Hematopoietic multipotent progenitor cell treated with erythropoietin and hydrocortisone succinate and interleukin-3 and kit ligand, for 8 days (in vitro differentiated cells): ENCODE results near the gene ASL.
"Not testable (repeated sequence)": the region's sequence is repeated elsewhere in the genome, so short reads cannot be mapped to it uniquely, and the experiment has no call there.

Source experiments
- DNase-seq: peaks from one replicate; pipeline ENCODE4 v3.0.0-alpha.2; 2015

Gene ASL

DNA sequence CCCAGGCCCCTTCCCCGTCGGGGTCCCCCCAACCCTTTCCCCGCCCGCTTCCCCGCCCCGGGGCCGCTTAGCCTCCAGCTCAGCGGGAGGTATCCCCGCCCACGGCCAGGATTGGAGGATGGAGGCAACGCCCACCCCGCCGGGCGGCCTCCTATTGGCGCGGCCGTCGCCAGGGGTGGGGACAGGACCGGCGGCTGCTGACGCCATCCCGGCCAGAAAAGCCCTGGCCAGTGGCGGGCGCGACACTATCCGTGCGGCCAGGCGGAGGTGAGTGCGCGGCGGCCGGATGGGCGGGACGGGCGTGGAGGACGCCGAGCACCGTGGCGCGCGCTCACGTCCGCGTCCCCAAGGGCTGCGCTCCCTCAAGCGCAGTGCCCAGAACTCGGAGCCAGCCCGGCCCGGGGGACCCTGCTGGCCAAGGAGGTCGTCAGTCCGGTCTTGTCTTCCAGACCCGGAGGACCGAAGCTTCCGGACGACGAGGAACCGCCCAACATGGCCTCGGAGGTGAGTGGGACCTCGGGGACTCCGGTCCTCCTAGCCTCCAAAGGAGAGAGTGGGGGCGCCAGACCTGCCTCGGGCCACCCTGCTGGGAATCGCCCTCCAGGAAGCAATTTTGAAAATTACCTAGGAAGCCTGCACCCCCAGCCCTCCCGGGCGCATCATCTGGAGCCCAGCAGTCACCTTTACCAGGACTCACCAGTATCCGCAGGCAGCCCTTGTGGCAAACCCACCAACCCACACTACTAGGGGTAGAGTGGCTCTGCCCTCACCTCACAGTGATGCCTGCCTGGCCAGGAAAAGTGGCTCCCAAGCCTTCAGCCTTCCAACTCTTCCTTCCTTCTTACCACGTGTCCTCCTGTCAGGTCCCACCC lies at the start of gene ASL:
Gene ASL (plus strand): TSS at position 230 of the 872 bp plus-strand sequence. CDS start 263 bp downstream, at position 493.
- peak; percentile 92 for DNase-seq

DNA sequence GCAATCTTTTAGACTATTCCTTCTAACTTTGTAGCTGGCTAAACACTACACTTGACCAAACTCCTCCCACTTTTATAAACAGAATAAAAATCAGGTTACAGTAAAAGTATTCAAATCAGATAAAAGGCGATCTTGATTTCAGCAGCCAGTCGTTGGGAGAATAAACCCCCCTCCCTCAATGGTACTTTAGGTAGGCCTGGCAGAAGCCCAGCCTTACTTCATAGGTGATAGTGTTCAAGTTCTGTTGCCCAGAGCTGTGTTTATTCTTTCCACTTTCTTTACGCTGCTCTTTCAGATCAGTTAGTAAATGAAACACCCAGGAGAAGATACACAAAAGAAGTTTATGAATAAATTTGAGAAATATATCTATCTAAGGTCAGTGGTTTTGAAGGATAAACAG lies 47.3 kb upstream of the ASL start:
- DNase-seq = not testable (repeated sequence)

DNA sequence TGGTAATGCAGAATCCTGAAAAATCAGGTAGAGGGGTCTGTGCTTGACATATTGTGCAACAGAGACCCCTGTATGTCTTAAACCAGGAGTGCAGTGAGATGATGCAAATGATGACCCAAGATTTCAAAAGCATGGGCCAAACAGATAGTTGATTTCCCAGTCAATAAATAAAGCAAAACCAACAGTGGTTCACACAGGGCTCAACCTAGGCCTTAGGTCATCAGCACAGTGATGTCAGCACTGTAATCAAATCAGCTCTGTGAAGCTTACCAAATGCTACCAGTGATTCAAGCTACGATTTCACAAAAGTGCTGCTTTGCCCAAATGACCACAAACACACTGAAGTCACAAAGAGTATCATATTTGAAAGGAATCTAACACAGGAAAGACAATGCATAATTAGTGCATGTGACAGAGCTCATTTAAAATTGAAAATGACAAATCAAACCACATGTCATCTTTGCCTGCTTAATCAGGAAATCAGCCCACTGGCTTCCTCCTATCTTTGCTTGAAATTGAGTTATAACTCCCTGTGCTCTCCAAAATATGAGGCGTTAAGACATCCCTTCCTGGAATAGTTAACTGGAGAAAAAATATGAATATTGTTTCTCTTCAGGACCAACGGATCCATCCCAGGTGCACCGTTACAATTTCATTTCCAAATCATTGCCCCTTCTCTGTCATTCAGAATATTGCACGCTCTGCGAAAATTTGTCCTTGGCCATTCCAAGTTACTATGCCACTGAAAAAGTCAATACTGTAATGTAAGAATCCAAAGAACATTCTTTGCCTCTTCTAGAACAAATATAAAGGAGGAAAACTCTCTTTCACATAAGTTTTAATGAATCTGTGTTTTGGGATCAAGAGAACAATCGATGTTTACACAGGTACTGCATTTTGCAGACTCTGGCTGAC lies 41.9 kb upstream of the ASL start:
- DNase-seq = no peak

- not testable (repeated sequence) for DNase-seq
Observed at GRCh38 chr7:66034436-66035010, 41.1 kb upstream of the ASL start.

DNA sequence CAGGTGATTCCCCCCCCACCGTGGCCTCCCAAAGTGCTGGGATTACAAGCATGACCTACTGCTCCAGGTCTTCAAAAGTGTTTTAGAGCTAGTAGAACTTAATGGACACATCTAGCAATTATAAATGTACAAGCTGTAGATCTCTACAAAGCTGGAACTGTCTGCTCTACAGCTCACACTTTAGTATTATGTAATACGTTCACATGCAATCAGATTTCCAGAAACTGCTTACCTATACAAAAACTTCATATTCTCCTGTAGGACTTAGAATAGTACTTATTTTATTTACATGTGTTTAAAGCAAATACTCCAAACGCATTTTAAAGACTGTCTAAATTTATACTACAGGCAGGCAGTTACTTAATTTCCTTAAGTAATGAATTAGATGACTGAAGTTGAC lies 39.2 kb upstream of the ASL start:
- no peak for DNase-seq

GRCh38 chr7:66036788-66037187 lies 38.8 kb upstream of the ASL start:
- no peak for DNase-seq

DNA sequence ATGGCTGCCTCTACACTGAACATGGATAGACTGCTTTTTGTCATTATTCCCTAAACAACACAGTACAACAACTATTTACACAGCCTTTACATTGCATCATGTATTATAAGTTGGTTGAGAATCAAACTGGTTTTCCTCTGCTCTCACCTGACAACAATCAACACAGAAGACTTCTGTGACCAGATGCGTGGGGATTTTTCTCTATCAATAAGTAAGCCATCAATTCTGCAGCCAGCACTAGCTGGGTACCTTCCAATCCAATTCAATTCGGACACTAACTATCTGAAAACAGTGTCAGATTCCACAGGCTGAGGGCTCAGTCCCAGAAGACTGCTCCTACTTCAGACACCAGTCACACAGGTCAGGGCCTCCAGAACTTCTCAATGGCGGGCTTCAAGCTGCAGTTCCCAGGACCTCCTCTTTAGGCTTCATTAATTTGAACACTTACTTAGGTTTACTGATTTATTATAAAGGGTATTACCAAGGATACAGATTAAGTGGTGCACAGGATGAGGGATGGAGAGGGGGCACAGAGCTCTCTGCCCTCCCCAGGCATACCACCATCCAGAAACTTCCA lies 36.4 kb upstream of the ASL start:
- no peak for DNase-seq

GRCh38 chr7:66043681-66044497 lies 31.7 kb upstream of the ASL start:
- peak; percentile 33 for DNase-seq

- DNase-seq = not testable (repeated sequence)
Observed at GRCh38 chr7:66044498-66044854, 31.1 kb upstream of the ASL start.

GRCh38 chr7:66047426-66047825 lies 28.2 kb upstream of the ASL start:
- DNase-seq = no peak

DNA sequence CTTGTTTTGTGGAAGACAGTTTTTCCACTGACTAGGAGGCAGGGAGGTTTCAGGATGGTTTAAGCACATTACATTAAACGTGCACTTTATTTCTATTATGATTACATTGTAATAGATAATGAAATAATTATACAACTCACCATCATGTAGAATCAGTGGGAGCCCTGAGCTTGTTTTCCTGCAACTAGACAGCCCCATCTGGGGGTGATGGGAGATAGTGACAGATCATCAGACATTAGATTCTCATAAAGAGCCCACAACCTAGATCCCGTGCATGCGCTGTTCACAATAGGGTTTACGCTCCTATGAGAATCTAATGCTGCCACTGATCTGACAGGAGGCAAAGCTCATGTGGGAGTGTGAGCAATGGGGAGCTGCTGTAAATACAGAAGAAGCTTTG lies 25.7 kb upstream of the ASL start:
- DNase-seq = not testable (repeated sequence)

DNA sequence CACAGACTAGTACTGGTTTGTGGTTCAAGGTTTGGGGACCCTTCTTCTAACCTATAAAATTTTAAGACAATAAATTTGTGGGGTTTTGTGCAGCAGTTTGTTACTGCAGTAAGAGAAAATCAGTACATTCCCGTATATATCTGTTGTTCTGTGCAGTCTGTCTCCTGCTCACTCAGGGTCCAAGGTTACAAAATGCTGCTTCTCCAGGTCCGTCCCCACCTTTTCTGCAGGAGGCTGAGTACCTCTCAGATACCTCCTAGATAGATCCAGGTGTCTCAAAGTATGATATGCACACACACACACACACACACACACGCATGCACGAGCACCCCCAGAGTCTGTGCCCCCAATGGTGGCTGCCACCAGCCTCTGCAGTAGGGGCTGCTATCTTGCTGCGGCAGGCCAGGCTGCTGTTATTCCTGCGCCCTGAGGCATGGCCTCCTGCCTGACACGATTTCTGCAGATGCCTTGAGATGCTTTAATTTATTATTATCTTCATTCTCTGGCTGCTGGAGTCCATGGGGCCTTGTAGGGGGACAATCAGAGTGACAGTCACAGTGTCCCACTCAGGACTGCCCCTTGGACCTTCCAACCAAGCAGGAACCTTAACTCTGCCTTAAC lies 25.2 kb upstream of the ASL start:
- DNase-seq = no peak

GRCh38 chr7:66050990-66051448 lies 24.6 kb upstream of the ASL start:
- no peak for DNase-seq

GRCh38 chr7:66052447-66052846 lies 23.2 kb upstream of the ASL start:
- DNase-seq = no peak

GRCh38 chr7:66054063-66054462 lies 21.6 kb upstream of the ASL start:
- no peak for DNase-seq

GRCh38 chr7:66055321-66055956 lies 20.2 kb upstream of the ASL start:
- DNase-seq = no peak

DNA sequence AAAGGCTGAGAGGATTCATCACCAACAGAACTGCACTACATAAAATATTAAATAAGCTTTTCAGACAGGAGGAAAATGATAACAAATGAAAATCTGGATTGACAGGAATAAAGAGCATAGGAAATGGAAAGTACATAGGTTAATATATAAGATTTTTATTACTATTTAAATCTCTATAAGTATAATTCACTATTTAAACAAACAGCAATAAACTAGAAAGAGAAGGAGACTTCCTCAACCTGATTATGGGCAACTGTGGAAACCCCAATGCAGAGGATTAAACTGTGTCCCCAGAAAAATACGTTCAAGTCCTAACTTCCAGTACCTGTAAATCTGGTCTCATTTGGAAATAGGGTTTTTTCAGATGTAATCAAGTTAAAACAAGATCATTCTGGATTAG lies 14.8 kb upstream of the ASL start:
- DNase-seq = no peak

- DNase-seq = no peak
Observed at GRCh38 chr7:66069732-66070131, 5.9 kb upstream of the ASL start.

DNA sequence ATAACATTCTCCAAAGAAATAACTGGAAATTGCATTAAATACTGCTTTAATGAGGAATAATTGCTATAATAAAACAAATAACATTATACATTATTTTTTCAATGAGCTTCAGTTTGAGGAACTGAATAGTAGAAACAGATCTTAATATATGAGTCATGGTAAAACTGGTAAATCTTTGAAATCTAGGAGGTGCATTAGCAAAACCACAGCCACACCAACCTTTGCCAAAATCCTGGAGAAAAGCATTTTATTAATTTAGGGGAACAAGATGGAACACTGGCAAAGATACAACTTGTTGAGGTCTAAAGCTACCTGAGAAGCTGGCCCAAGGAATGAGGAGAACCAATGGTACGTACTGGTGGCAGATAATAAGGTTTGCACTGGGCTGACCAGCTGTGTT lies 5.4 kb upstream of the ASL start:
- DNase-seq = no peak

DNA sequence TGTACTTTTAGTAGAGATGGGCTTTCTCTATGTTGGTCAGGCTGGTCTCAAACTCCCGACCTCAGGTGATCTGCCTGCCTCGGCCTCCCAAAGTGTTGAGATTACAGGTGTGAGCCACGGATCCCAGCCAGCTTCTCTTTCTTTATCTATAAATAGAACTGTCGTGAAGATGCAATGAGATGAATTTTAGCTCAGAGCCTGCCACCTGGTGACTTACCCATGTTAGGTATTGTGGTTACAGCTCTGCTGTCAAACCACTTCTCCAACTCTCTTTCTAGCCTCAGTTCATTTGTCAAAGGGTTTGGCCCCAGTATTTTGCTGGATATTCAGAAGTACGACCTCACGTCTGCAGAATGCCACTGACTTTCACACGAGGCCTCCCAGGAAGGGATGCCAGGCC lies 3.4 kb upstream of the ASL start:
- not testable (repeated sequence) for DNase-seq
